Measurements from ENCODE around the gene FLNA.
"Not testable (repeated sequence)": the region's sequence is repeated elsewhere in the genome, so short reads cannot be mapped to it uniquely, and the experiment has no call there.

FLNA gene

DNA sequence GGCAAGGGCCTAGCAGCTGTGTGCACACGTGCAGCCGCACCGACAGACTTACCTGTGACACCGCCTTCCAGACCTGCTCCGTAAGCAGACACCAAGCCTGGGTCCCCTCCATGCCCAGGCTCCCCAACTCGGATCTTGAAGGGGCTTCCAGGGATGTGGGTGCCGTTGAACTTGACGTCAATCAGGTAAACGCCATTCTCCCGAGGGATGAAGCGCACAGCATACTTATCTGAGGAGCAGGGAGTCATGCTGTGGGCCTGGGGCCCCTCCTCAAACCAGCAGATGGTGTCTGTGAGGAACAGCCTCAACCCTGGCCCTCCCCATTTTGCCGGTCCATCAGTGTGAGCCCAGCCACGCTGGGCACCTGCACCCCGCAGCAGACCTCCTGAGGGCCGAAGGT is 24.5 kb downstream of the FLNA start:
- no peak overlapping the region for H3K27ac ChIP-seq
- TF ChIP-seq CTCF (IDR thresholded peaks at IDR 0.05): no peak
- H3K4me3 ChIP-seq (ENCODE audit: low read depth in 1 of 2, low read length in 1 of 2): no peak overlapping the region
- no peaks in the 10 kb centered on the region for H3K27me3 ChIP-seq
- peaks cover 70% of the 10 kb centered on the region for H3K36me3 ChIP-seq
- no peaks in the 10 kb centered on the region for H3K9me3 ChIP-seq
- peaks cover 5 to 6% of the 10 kb centered on the region in 2 experiments for H3K4me1 ChIP-seq (ENCODE audit: control insufficient read depth in 1 of 2, insufficient read depth in 1 of 2, low read depth in 1 of 2, low read length in 1 of 2)

- Histone ChIP-seq H3K27ac (peak overlapping the region; percentile 50), H3K4me3 (ENCODE audit: low read depth in 1 of 2, low read length in 1 of 2) (no peak overlapping the region), H3K4me1 (ENCODE audit: control insufficient read depth in 1 of 2, insufficient read depth in 1 of 2, low read depth in 1 of 2, low read length in 1 of 2) (peaks cover 5 to 6% of the 10 kb centered on the region in 2 experiments), H3K9me3 (no peaks in the 10 kb centered on the region), H3K36me3 (peaks cover 64% of the 10 kb centered on the region), H3K27me3 (no peaks in the 10 kb centered on the region)
- TF ChIP-seq CTCF (IDR thresholded peaks at IDR 0.05): no peak
These were observed 25.0 kb downstream of the FLNA start for GRCh38 chrX:154349359-154349935.

DNA sequence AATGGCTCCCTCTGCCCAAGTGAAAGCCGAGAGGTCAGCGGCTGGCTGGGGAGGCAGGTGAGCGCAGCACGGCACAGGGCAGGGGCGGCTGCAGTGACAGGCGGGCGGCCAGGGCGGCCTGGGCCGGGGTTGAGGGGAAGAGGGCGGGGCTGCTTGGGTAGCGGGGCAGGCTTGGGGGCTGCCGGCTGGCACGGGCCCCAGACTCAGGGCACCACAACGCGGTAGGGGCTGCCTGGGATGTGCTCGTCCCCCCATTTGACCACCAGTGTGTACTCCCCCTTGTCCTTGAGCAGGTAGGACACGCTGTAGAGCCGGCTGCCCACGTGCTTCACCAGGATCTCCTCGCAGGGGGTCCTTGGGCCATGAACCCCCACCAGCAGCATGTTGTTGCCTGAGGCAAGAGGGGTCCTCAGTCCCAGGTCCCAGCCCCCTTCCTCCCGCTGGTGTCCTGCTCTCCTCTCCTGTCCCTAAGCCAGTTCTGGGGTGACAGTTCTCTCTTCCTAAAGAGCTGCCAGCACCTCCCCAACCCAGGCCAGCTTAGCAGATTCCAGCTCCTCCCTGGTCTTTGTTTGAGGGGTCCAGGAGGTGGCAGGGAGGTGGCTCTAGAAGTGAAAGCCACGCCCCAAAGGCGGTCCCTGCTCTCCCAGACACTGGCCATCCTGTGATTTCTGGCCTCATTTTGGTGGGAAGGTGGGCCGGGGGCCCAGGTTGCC is 25.6 kb downstream of the FLNA start:
- Histone ChIP-seq H3K36me3 (peaks cover 58% of the 10 kb centered on the region), H3K4me1 (ENCODE audit: control insufficient read depth in 1 of 2, insufficient read depth in 1 of 2, low read depth in 1 of 2, low read length in 1 of 2) (peaks cover 5 to 6% of the 10 kb centered on the region in 2 experiments)

GRCh38 chrX:154348114-154348531 is 26.3 kb downstream of the FLNA start:
- H3K36me3 ChIP-seq: peaks cover 51% of the 10 kb centered on the region
- no peak for TF ChIP-seq CTCF (IDR thresholded peaks at IDR 0.05)
- H3K4me1 ChIP-seq (ENCODE audit: control insufficient read depth in 1 of 2, insufficient read depth in 1 of 2, low read depth in 1 of 2, low read length in 1 of 2): peaks cover 5 to 6% of the 10 kb centered on the region in 2 experiments
- peak overlapping the region; percentile 55 for H3K27ac ChIP-seq
- H3K9me3 ChIP-seq: no peaks in the 10 kb centered on the region
- H3K4me3 ChIP-seq (ENCODE audit: low read depth in 1 of 2, low read length in 1 of 2): no peak overlapping the region
- H3K27me3 ChIP-seq: no peaks in the 10 kb centered on the region

More for the DNA sequence above, 25.6 kb downstream of the FLNA start:
- Histone ChIP-seq H3K27ac (peak overlapping the region; percentile 55), H3K9me3 (no peaks in the 10 kb centered on the region), H3K27me3 (no peaks in the 10 kb centered on the region), H3K4me3 (ENCODE audit: low read depth in 1 of 2, low read length in 1 of 2) (no peak overlapping the region)
- no peak for TF ChIP-seq CTCF (IDR thresholded peaks at IDR 0.05)

DNA sequence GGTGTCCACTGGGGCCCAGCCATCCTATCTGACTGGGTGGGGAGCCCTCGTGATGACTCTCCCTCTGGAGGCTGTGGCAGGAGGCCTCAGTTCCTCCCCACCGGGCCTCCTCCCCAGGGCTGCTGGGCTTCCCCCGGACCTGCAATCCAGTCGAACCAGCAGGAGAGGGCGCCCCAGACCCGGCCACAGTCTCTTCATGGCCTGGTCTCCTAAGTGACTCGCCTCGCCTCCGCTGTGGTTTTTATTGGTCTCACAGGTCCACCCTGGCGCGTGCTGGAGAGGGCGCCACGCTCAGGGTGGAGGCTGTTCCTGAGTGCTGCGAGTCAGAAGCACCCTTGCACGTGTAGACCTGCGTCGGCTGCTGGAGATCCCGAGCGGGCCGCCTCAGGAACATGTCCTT is 30.8 kb downstream of the FLNA start:
- H3K27ac ChIP-seq; H3K36me3 ChIP-seq; H3K27me3 ChIP-seq; H3K9me3 ChIP-seq; H3K4me1 ChIP-seq (ENCODE audit: control insufficient read depth in 1 of 2, insufficient read depth in 1 of 2, low read depth in 1 of 2, low read length in 1 of 2); H3K4me3 ChIP-seq (ENCODE audit: low read depth in 1 of 2, low read length in 1 of 2): not testable (repeated sequence)

- H3K4me3 ChIP-seq (ENCODE audit: low read depth in 1 of 2, low read length in 1 of 2); H3K36me3 ChIP-seq; H3K9me3 ChIP-seq; H3K4me1 ChIP-seq (ENCODE audit: control insufficient read depth in 1 of 2, insufficient read depth in 1 of 2, low read depth in 1 of 2, low read length in 1 of 2); H3K27me3 ChIP-seq; H3K27ac ChIP-seq: not testable (repeated sequence)
These were observed 31.4 kb downstream of the FLNA start for GRCh38 chrX:154343063-154343462.

DNA sequence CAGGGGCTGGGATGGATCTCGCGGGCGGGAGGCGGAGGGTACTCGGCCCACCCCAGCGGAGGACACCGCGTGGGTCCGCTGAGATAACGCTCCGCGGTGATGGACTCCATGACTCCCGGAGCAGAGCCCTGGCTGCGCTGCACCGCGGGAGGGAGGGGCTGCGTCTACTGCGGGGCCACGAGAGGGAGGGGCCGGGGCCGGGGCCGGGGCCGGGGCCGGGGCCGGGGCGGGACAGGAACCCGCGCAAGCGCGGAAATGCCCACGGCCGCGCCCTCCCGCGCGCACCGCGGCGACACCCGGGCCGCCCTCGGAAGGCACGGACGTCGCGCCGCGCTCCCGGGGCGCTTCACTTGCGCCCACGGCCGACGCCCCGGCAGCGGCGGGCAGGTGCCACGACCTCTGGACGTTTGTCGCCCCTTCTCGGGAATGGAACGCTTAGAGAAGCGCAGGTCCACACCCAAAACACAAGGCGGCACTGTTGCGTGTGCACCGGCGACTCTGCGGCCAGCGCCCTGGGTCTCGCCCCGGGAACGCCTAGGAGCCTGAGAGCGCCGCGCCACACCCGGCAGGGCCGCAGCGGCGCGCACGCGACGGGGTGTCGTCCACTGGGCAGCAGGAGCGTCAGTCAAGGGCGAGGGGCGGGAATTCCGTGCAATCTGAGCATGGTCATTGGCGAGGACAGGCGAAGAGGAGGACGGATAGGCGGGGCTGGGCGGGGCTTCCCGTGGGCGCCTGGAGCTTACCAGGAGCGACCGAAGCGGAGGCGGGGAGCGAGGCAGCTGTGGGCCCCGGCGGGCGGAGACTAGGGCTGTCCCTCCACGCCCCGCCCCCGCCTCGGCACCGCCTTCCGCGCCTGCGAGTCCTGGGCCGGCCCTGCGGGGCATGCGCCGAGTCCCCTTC is 32.8 kb downstream of the FLNA start:
- H3K27me3 ChIP-seq; H3K4me1 ChIP-seq (ENCODE audit: control insufficient read depth in 1 of 2, insufficient read depth in 1 of 2, low read depth in 1 of 2, low read length in 1 of 2); H3K9me3 ChIP-seq; H3K36me3 ChIP-seq; H3K4me3 ChIP-seq (ENCODE audit: low read depth in 1 of 2, low read length in 1 of 2): not testable (repeated sequence)
- peak overlapping the region; percentile 76 for H3K27ac ChIP-seq

Measured in neutrophil (primary cell).